ENCODE results near the gene SLC34A2.

DNA sequence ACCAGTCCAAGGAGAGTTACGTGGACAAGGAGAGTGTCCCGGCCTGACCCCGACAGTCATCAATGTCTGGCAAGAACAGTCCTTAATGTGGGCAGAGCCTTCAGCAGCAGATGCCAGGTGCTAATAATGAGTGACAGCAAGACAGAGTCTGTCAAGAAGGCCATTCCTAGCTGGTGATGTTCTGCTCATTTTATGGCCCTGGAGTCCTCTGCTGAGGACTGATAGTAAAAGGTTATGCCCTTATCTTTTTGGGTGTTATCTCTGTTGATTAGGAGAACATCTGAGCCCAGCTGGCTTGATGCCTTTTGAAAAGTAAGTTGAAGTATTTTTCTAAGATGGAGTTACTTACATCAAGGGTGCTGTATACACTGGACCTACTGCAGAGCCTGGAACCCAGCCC lies 67.3 kb downstream of the SLC34A2 start:
- TF ChIP-seq, protein P1, sequence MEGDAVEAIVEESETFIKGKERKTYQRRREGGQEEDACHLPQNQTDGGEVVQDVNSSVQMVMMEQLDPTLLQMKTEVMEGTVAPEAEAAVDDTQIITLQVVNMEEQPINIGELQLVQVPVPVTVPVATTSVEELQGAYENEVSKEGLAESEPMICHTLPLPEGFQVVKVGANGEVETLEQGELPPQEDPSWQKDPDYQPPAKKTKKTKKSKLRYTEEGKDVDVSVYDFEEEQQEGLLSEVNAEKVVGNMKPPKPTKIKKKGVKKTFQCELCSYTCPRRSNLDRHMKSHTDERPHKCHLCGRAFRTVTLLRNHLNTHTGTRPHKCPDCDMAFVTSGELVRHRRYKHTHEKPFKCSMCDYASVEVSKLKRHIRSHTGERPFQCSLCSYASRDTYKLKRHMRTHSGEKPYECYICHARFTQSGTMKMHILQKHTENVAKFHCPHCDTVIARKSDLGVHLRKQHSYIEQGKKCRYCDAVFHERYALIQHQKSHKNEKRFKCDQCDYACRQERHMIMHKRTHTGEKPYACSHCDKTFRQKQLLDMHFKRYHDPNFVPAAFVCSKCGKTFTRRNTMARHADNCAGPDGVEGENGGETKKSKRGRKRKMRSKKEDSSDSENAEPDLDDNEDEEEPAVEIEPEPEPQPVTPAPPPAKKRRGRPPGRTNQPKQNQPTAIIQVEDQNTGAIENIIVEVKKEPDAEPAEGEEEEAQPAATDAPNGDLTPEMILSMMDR (IDR thresholded peaks at IDR 0.05): no peak
- no peak for TF ChIP-seq POLR2A (IDR thresholded peaks at IDR 0.05)
